Measurements from ENCODE around the gene CKAP4.

- TF ChIP-seq CTCF (IDR thresholded peaks at IDR 0.05 in 8 of 11, conservative IDR thresholded peaks at IDR 0.05 in 3 of 11) (no peak), POLR2A (IDR thresholded peaks at IDR 0.05) (no peak), POLR2AphosphoS5 (IDR thresholded peaks at IDR 0.05) (no peak)
Measured at GRCh38 chr12:106188256-106188655, 59.6 kb downstream of the CKAP4 start.

Measured in spleen (tissue), 7 donors.